Stomach (tissue), 9 donors: ENCODE data around the gene CD40. TPM values are rescaled to one million over a fixed set of nuclear protein-coding genes. Genes with fewer than 3 reads are reported as not detected.
A peak's percentile ranks its signal among the peaks of the same experiment; 100 is the strongest.

ENCODE experiments used
- DNase-seq, 2 donors: peaks; one replicate each; pipeline versions ENCODE4 v3.0.0 to v3.0.0-alpha.2; 2013 to 2019
- H3K27ac ChIP-seq, 5 donors: fragments of 200-600 bp in 4 of 5; sonication (generic) in 4 of 5; one replicate each; pipeline ENCODE4 v1.5.1; 2013 to 2019; ENCODE audit warnings: mild to moderate bottlenecking in 1 of 5, moderate library complexity in 1 of 5
- H3K27me3 ChIP-seq, 3 donors: fragments of 200-600 bp; sonication (generic); one replicate each; pipeline ENCODE4 v1.5.1; 2017 to 2019; ENCODE audit warnings: mixed run types in 1 of 3
- H3K36me3 ChIP-seq, 4 donors: fragments of 200-600 bp; sonication (generic); 1 replicate in 3 of 4; 2 replicates in 1 of 4; pipeline ENCODE4 v1.5.1; 2016 to 2019
- H3K4me1 ChIP-seq, 4 donors: fragments of 200-600 bp; sonication (generic); one replicate each; pipeline ENCODE4 v1.5.1; 2016 to 2019
- H3K4me3 ChIP-seq, 4 donors: fragments of 200-600 bp; sonication (generic) in 3 of 4; one replicate each; pipeline ENCODE4 v1.5.1; 2016 to 2019; ENCODE audit warnings: mild to moderate bottlenecking in 1 of 4
- H3K9me3 ChIP-seq, 4 donors: fragments of 200-600 bp; sonication (generic); one replicate each; pipeline ENCODE4 v1.5.1; 2016 to 2019
- CTCF ChIP-seq, 7 experiments: fragments of 450-650 bp in 4 of 7; fragments of 200-600 bp in 3 of 7; sonication (generic) in 3 of 7; IDR thresholded peaks; one replicate each; pipeline ENCODE4 v1.5.1; 2016 to 2019; ENCODE audit warnings: antibody characterized with exemption in 7 of 7, control low read depth in 2 of 7, mild to moderate bottlenecking in 1 of 7
- EP300 ChIP-seq: sonication (generic); formaldehyde crosslinking; IDR thresholded peaks from one replicate; pipeline ENCODE4 v1.6.1; 2017; ENCODE audit warnings: antibody characterized with exemption
- POLR2A ChIP-seq, 4 donors: fragments of 450-650 bp; IDR thresholded peaks; one replicate each; pipeline ENCODE4 v1.6.1; 2016; ENCODE audit warnings: antibody characterized with exemption in 4 of 4, control low read depth in 2 of 4, mild to moderate bottlenecking in 1 of 4, moderate library complexity in 1 of 4
- POLR2AphosphoS5 ChIP-seq, 3 donors: sonication (generic); formaldehyde crosslinking; IDR thresholded peaks; one replicate each; pipeline ENCODE4 v1.6.1; 2016; ENCODE audit warnings: antibody characterized with exemption in 3 of 3
- WGBS, 5 donors: extraction: QIAGEN DNeasy Blood & Tissue Kit in 3 of 5; methylation state at CpG; one replicate each; pipeline versions ENCODE4 v1.1.5 to v1.1.7; 2013 to 2018; 5-methylcytosine and 5-hydroxymethylcytosine counted together
- intact Hi-C: fragments of 100-400 bp; cut with DNase I; formaldehyde crosslinking; loops from one replicate; pipeline ENCODE4 v1.15.1; 2023; ENCODE audit warnings: low total_unique reads
- polyA plus RNA-seq, 3 donors: library from polyadenylated mRNA; stranded (reverse); fragments of 200-250 nt; gene quantifications; one replicate each; pipeline ENCODE4 v1.2.3, GENCODE V29; 2013
- total RNA-seq, 5 donors: library from RNA; depleted of rRNA; stranded (reverse); fragments of >200 nt; gene quantifications; one replicate each; pipeline versions ENCODE4 v1.1.0 to v1.2.3, GENCODE V29; 2014 to 2016
- donor health status: healthy with polysubstance abuse.
- donor health status: Bipolar disorder and iron deficiency.
- donor health status: healthy.

CD40 gene
- total and polyA plus RNA-seq, 8 donors, result 2.8 to 19.9 (median 5.3) TPM; not detected in 1

- intact Hi-C loops, result loop anchor here (10.0 kb wide), 1 partner anchor 150 kb away; the partner anchor contains the start of gene SLC12A5
- WGBS, 5 donors, result 82 to 88% (median 84%) methylated on average over 4 of the region's 4 CpGs
- no peaks in the 10 kb centered on the region for H3K9me3 ChIP-seq
- H3K27me3 ChIP-seq, result peaks cover 14 to 96% (median 61%) of the 10 kb centered on the region in 3 donors
- H3K4me3 ChIP-seq, result peak overlapping the region in 2 of 4 donors; percentile 20 to 24
- DNase-seq, result no peak
- peaks cover 0 to 10% (median 4%) of the 10 kb centered on the region in 4 donors for H3K4me1 ChIP-seq
- TF ChIP-seq POLR2A (IDR thresholded peaks at IDR 0.05) (no peak), POLR2AphosphoS5 (IDR thresholded peaks at IDR 0.05) (no peak), CTCF (IDR thresholded peaks at IDR 0.05) (no peak), EP300 (no peak)
- H3K27ac ChIP-seq, result no peak overlapping the region
- no peaks in the 10 kb centered on the region for H3K36me3 ChIP-seq
Observed at GRCh38 chr20:46175127-46175494, 57.0 kb downstream of the CD40 start.

- 68 to 73% (median 72%) methylated on average over 11 to 13 of the region's 13 CpGs for WGBS, 5 donors
- DNase-seq, result peak in 1 of 2 donors; percentile 47
Observed at GRCh38 chr20:46176739-46177378, 58.7 kb downstream of the CD40 start.

GRCh38 chr20:46177768-46178167 lies 59.7 kb downstream of the CD40 start:
- Histone ChIP-seq H3K4me3 (no peak overlapping the region), H3K9me3 (no peaks in the 10 kb centered on the region), H3K27ac (no peak overlapping the region), H3K4me1 (peaks cover 0 to 10% (median 4%) of the 10 kb centered on the region in 4 donors), H3K27me3 (peaks cover 14 to 94% (median 60%) of the 10 kb centered on the region in 3 donors), H3K36me3 (no peaks in the 10 kb centered on the region)
- TF ChIP-seq POLR2A (IDR thresholded peaks at IDR 0.05) (no peak), EP300 (no peak), CTCF (IDR thresholded peaks at IDR 0.05) (no peak), POLR2AphosphoS5 (IDR thresholded peaks at IDR 0.05) (no peak)
- intact Hi-C loops, result loop anchor here (10.0 kb wide), 1 partner anchor 153 kb away; the partner anchor contains the start of gene SLC12A5
- DNase-seq, result no peak
- WGBS, 5 donors, result 80 to 85% (median 81%) methylated on average over 12 to 15 of the region's 15 CpGs

More at GRCh38 chr20:46176739-46177378, 58.7 kb downstream of the CD40 start:
- H3K27me3 ChIP-seq, result peaks cover 14 to 94% (median 61%) of the 10 kb centered on the region in 3 donors
- no peaks in the 10 kb centered on the region for H3K36me3 ChIP-seq
- no peaks in the 10 kb centered on the region for H3K9me3 ChIP-seq
- TF ChIP-seq POLR2A (IDR thresholded peaks at IDR 0.05) (no peak), POLR2AphosphoS5 (IDR thresholded peaks at IDR 0.05) (no peak), EP300 (no peak), CTCF (IDR thresholded peaks at IDR 0.05) (no peak)
- H3K27ac ChIP-seq, result no peak overlapping the region
- no peak overlapping the region for H3K4me3 ChIP-seq
- intact Hi-C loops, result loop anchor here (10.0 kb wide), 1 partner anchor 152 kb away; the partner anchor contains the start of gene SLC12A5
- peaks cover 0 to 10% (median 4%) of the 10 kb centered on the region in 4 donors for H3K4me1 ChIP-seq

GRCh38 chr20:46178891-46179290 lies 60.8 kb downstream of the CD40 start:
- Histone ChIP-seq H3K9me3 (no peaks in the 10 kb centered on the region), H3K36me3 (no peaks in the 10 kb centered on the region), H3K4me3 (no peak overlapping the region), H3K27ac (no peak overlapping the region), H3K27me3 (peaks cover 11 to 89% (median 49%) of the 10 kb centered on the region in 3 donors), H3K4me1 (peaks cover 0 to 10% (median 4%) of the 10 kb centered on the region in 4 donors)
- 51 to 59% (median 51%) methylated on average over 7 to 8 of the region's 8 CpGs for WGBS, 5 donors
- intact Hi-C loops, result loop anchor here (10.0 kb wide), 1 partner anchor 154 kb away; the partner anchor contains the start of gene SLC12A5
- DNase-seq, result no peak
- TF ChIP-seq CTCF (IDR thresholded peaks at IDR 0.05) (no peak), POLR2A (IDR thresholded peaks at IDR 0.05) (no peak), EP300 (no peak), POLR2AphosphoS5 (IDR thresholded peaks at IDR 0.05) (no peak)

Other genes with a start within 250 kb of the CD40 start
- gene ZSWIM1, start 237.1 kb upstream of the CD40 start, total RNA-seq, result 10 to 100 TPM in 2 of 5 donors, 1 to 10 TPM in 3; 2.3 to 13.4 (median 3.8) TPM
- gene ZSWIM1, start 237.1 kb upstream of the CD40 start, polyA plus RNA-seq, result 1 to 10 TPM; 1.7 to 3.4 (median 3.4) TPM
- gene SPATA25, start 230.7 kb upstream of the CD40 start, total RNA-seq, result 10 to 100 TPM in 2 of 5 donors, 1 to 10 TPM in 1, not detected in 2; 4.2 to 15.5 (median 13.9) TPM
- under 1 TPM in 2 of 3 donors, not detected in 1; 0.50 to 0.85 TPM for gene SPATA25, start 230.7 kb upstream of the CD40 start, polyA plus RNA-seq
- gene NEURL2, start 227.1 kb upstream of the CD40 start, total RNA-seq, result 10 to 100 TPM in 2 of 5 donors, 1 to 10 TPM in 2, not detected in 1; 3.9 to 29.9 (median 9.6) TPM
- gene NEURL2, start 227.1 kb upstream of the CD40 start, polyA plus RNA-seq, result 1 to 10 TPM; 3.3 to 3.8 (median 3.7) TPM
- 100 to 1,000 TPM in 3 of 5 donors, 10 to 100 TPM in 2; 29.9 to 292 (median 132) TPM for gene CTSA, start 227.0 kb upstream of the CD40 start, total RNA-seq
- 10 to 100 TPM; 30.1 to 66.9 (median 48.4) TPM for gene CTSA, start 227.0 kb upstream of the CD40 start, polyA plus RNA-seq
- gene PLTP, start 206.2 kb upstream of the CD40 start, total RNA-seq, result 100 to 1,000 TPM in 2 of 5 donors, 10 to 100 TPM in 3; 22.0 to 313 (median 70.1) TPM
- gene PLTP, start 206.2 kb upstream of the CD40 start, polyA plus RNA-seq, result 10 to 100 TPM; 51.5 to 58.6 (median 53.2) TPM
- gene PCIF1, start 183.6 kb upstream of the CD40 start, total RNA-seq, result 10 to 100 TPM; 22.2 to 41.4 (median 32.5) TPM
- gene PCIF1, start 183.6 kb upstream of the CD40 start, polyA plus RNA-seq, result 10 to 100 TPM; 21.0 to 25.1 (median 21.1) TPM
- gene ZNF335, start 146.1 kb upstream of the CD40 start, total RNA-seq, result 10 to 100 TPM in 4 of 5 donors, 1 to 10 TPM in 1; 8.3 to 72.3 (median 38.5) TPM
- gene ZNF335, start 146.1 kb upstream of the CD40 start, polyA plus RNA-seq, result 10 to 100 TPM in 1 of 3 donors, 1 to 10 TPM in 2; 7.2 to 12.0 (median 9.3) TPM
- 1 to 10 TPM in 2 of 5 donors, not detected in 3; 1.3 to 5.1 TPM for gene MMP9, start 109.4 kb upstream of the CD40 start, total RNA-seq
- 1 to 10 TPM in 2 of 3 donors, under 1 TPM in 1; 0.31 to 1.9 (median 1.2) TPM for gene MMP9, start 109.4 kb upstream of the CD40 start, polyA plus RNA-seq
- gene SLC12A5, start 89.1 kb upstream of the CD40 start, total RNA-seq, result 1 to 10 TPM in 1 of 5 donors, not detected in 4; 1.3 TPM
- gene SLC12A5, start 89.1 kb upstream of the CD40 start, polyA plus RNA-seq, result 1 to 10 TPM in 2 of 3 donors, under 1 TPM in 1; 0.93 to 6.2 (median 5.5) TPM
- 10 to 100 TPM in 2 of 5 donors, 1 to 10 TPM in 3; 4.3 to 58.9 (median 9.5) TPM for gene NCOA5, start 28.4 kb upstream of the CD40 start, total RNA-seq
- 10 to 100 TPM; 11.2 to 17.7 (median 11.6) TPM for gene NCOA5, start 28.4 kb upstream of the CD40 start, polyA plus RNA-seq
- under 1 TPM in 1 of 5 donors, not detected in 4; 0.18 TPM for gene CDH22, start 190.2 kb downstream of the CD40 start, total RNA-seq
- gene CDH22, start 190.2 kb downstream of the CD40 start, polyA plus RNA-seq, result under 1 TPM in 2 of 3 donors, not detected in 1; 0.19 to 0.60 TPM